HUES6 (cell line): Measurements from ENCODE around the gene TFEB.

ENCODE experiments used
- H3K27ac ChIP-seq: 2 replicates; pipeline ENCODE4 v1.7.0; 2013; ENCODE audit warnings: low read depth, mild to moderate bottlenecking, low read length, inconsistent platforms
- H3K27me3 ChIP-seq: 2 replicates; pipeline ENCODE4 v1.6.1; 2013; ENCODE audit warnings: low read length; ENCODE audit not compliant: control insufficient read depth, insufficient read depth
- H3K36me3 ChIP-seq: 2 replicates; pipeline ENCODE4 v1.6.1; 2013; ENCODE audit warnings: low read length; ENCODE audit not compliant: control insufficient read depth, insufficient read depth
- H3K4me1 ChIP-seq: 2 replicates; pipeline ENCODE4 v1.6.1; 2013; ENCODE audit warnings: low read length; ENCODE audit not compliant: control insufficient read depth, insufficient read depth
- H3K4me3 ChIP-seq: 2 replicates; pipeline ENCODE4 v1.5.1; 2013; ENCODE audit warnings: low read depth, low read length
- H3K9ac ChIP-seq: one replicate; pipeline ENCODE4 v1.6.1; 2013; ENCODE audit warnings: mild to moderate bottlenecking, low read length
- H3K9me3 ChIP-seq: 2 replicates; pipeline ENCODE4 v1.6.1; 2013; ENCODE audit warnings: low read depth, low read length; ENCODE audit not compliant: control insufficient read depth, insufficient read depth

TFEB gene

DNA sequence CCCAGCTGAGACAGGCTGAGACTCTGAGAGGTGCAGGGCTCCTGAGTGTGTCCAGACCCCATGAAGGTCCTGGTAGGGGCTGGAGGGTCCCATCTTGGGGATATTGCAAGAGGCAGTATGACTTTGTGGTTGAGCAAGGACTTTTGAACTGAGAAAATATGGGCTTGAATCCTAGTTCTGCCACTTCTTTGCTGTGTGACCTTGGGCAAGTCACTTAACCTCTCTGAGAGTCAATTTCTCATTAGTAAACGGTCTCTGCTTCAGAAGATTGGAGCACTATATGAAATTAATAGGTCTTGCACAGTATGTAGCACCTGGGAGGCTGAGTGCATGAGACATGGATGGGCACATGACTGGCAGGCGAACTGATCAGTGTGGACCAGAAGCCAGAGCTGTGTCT is 42.7 kb downstream of the TFEB start:
- no peaks in the 10 kb centered on the region for H3K36me3 ChIP-seq

GRCh38 chr6:41692080-41692675 is 43.2 kb downstream of the TFEB start:
- Histone ChIP-seq H3K4me3 (no peak overlapping the region), H3K27ac (no peak overlapping the region), H3K27me3 (no peaks in the 10 kb centered on the region), H3K4me1 (peaks cover 17% of the 10 kb centered on the region), H3K9ac (no peak overlapping the region), H3K9me3 (no peaks in the 10 kb centered on the region), H3K36me3 (no peaks in the 10 kb centered on the region)

More for the DNA sequence above, 42.7 kb downstream of the TFEB start:
- Histone ChIP-seq H3K27ac (no peak overlapping the region), H3K9me3 (no peaks in the 10 kb centered on the region), H3K4me1 (peaks cover 12% of the 10 kb centered on the region), H3K9ac (no peak overlapping the region), H3K4me3 (no peak overlapping the region), H3K27me3 (no peaks in the 10 kb centered on the region)

DNA sequence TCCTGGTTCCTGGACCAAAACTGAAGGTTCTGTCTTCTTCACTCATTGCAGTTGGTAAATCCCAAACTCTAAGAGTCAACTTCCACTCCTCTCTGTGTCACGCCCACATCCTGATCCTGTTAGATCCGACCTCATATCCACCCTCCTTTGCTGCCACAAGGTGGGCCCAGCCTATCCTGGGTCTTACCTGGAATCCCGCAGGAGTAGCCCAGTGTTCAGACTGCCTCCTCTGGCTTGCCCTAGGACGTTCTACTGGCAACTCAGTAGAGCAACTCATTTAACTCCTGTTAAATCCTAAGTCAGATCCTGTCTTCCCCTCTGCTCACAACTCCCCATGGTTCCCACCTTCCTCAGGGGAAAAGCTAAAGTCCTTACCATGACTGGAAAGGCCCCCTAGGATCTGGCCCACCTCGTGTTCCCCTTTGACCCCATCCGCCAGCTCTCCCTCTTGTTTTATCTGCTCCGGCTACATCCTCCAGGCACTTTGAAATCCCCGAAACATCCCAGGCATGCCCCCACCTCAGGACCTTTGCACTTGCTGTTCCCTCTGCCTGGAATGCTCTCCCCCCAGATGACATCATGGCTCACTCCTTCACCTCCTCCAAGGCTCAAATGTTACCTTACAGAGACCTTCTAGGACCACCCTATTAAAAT is 43.9 kb downstream of the TFEB start:
- Histone ChIP-seq H3K9ac (no peak overlapping the region), H3K27ac (no peak overlapping the region)

GRCh38 chr6:41690541-41691330 is 44.7 kb downstream of the TFEB start:
- Histone ChIP-seq H3K4me3 (no peak overlapping the region), H3K27me3 (0 out of 2 replicates have a peak, but pooled peaks cover 2% of the 10 kb centered on the region), H3K9me3 (no peaks in the 10 kb centered on the region), H3K36me3 (no peaks in the 10 kb centered on the region), H3K9ac (no peak overlapping the region), H3K27ac (no peak overlapping the region), H3K4me1 (peaks cover 20% of the 10 kb centered on the region)

More for the DNA sequence above, 43.9 kb downstream of the TFEB start:
- no peaks in the 10 kb centered on the region for H3K9me3 ChIP-seq
- H3K36me3 ChIP-seq: no peaks in the 10 kb centered on the region
- no peaks in the 10 kb centered on the region for H3K27me3 ChIP-seq
- no peak overlapping the region for H3K4me3 ChIP-seq
- peaks cover 20% of the 10 kb centered on the region for H3K4me1 ChIP-seq

DNA sequence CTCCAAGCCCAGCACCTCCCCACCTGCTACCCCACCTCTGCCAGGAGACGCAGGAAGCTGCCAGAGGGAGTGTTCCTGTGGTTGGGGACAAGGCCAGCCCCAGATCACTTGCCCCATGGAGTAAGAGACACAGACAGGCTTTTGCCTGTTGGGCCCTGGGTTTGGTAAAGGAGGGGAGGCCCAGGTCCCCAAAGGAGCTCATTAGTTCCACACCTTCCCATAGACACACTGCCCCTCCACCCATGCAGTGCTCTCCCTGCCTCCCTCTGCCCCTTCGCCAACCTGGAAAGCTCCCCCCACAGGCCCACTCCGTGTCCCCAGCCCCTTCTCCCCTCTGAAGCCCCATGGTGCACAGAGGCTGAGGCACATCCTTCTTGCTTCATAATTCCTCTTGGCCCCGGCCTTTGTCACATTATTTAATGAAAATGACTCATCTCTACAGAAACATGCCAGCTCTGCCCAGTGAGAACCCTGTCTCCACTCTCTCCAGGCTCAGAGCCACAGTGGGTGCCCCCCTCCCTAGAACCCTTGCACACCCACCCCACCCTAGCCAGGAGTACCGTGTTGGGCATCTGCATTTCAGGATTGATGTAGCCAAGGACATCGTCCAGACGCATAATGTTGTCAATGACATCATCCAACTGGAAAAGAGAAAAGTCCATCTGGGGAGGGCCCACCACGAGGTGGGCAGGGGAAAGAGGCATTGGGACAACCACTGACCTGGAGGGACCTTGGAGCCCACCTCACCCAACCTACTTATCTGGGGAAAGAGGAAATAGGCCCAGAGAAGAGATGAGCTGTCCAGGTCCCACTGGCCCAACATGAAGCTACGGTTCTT is 46.0 kb downstream of the TFEB start:
- no peak overlapping the region for H3K27ac ChIP-seq
- no peak overlapping the region for H3K9ac ChIP-seq
- no peak overlapping the region for H3K4me3 ChIP-seq
- H3K4me1 ChIP-seq: peaks cover 20% of the 10 kb centered on the region
- no peaks in the 10 kb centered on the region for H3K36me3 ChIP-seq
- peaks cover 7% of the 10 kb centered on the region; the same call in 1 of the 2 replicates for H3K27me3 ChIP-seq
- no peaks in the 10 kb centered on the region for H3K9me3 ChIP-seq

- Histone ChIP-seq H3K36me3 (no peaks in the 10 kb centered on the region), H3K4me3 (no peak overlapping the region), H3K27me3 (peaks cover 7% of the 10 kb centered on the region; the same call in 1 of the 2 replicates), H3K27ac (no peak overlapping the region), H3K9me3 (no peaks in the 10 kb centered on the region), H3K4me1 (peaks cover 26% of the 10 kb centered on the region), H3K9ac (no peak overlapping the region)
Observed at GRCh38 chr6:41688256-41688965, 47.0 kb downstream of the TFEB start.

DNA sequence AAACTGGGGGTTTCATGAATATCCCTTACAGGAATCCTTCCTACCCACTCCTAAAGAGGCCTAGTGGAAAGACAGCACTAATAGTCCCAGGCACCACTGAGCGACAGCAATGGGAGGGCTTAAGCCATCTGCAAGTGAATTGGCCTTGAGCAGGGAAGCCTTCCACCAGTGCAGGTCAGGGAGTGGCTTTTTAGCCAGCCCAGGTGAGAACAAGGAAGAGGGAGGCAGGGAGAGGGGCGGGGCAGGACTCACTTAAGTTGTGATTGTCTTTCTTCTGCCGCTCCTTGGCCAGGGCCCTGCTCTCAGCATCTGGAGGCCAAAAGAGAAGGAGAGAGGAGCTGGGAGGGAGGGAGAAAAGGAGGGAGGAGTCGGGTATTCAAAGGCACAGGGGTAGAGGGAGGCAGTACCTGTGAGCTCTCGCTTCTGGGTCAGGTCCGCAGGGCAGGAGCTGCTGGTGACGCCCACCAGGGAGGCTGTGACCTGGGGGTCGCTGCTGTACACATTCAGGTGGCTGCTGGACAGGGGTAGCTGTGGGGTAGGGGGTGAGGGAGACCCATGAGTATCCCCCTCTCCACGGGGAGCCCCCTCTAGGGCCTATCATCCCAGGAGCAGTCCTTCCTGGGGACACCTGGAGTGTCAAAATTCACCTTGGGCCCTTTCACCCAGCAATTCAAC is 47.8 kb downstream of the TFEB start:
- no peaks in the 10 kb centered on the region for H3K36me3 ChIP-seq

DNA sequence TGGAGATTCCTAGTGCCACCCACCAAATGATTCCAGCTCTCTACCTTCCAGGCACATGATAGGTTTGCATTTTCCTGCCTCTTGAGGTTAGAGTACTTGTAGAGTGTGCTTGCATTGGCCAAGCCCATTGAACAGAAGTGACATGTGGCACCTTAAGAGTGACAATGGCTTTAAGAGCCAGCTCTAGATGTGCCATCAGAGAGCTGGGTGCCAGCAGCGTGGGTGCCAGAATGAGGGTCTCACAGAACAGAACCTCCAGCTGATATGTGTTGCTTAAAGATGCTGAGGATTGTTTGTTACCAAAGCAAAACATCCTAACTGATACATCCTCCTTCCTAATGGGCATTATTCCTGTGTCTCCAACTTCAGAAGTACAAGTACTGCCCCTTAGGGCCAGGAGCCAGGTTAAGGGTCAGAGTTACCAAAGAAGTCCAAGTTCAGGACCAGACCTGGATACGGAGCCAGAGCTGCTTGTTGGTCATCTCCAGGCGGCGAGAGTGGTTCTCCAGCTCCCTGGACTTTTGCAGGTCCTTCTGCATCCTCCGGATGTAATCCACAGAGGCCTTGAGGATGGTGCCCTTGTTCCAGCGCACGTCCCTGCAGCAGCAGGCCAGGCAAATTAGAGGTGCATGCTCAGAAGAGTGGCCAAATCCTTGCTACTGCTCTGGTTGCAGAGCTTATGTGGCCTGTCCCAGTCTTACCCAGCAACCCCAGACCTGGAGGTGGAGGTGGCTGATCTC is 49.6 kb downstream of the TFEB start:
- no peak overlapping the region for H3K4me3 ChIP-seq
- no peaks in the 10 kb centered on the region for H3K9me3 ChIP-seq
- no peak overlapping the region for H3K9ac ChIP-seq
- H3K27me3 ChIP-seq: peaks cover 7% of the 10 kb centered on the region; the same call in 1 of the 2 replicates
- H3K36me3 ChIP-seq: no peaks in the 10 kb centered on the region
- no peak overlapping the region for H3K27ac ChIP-seq
- H3K4me1 ChIP-seq: peaks cover 38% of the 10 kb centered on the region

More for the DNA sequence above, 47.8 kb downstream of the TFEB start:
- no peak overlapping the region for H3K4me3 ChIP-seq
- no peak overlapping the region for H3K9ac ChIP-seq
- no peak overlapping the region for H3K27ac ChIP-seq
- H3K27me3 ChIP-seq: peaks cover 7% of the 10 kb centered on the region; the same call in 1 of the 2 replicates
- no peaks in the 10 kb centered on the region for H3K9me3 ChIP-seq
- H3K4me1 ChIP-seq: peaks cover 33% of the 10 kb centered on the region

GRCh38 chr6:41684311-41685180 is 50.9 kb downstream of the TFEB start:
- peaks cover 45% of the 10 kb centered on the region for H3K4me1 ChIP-seq
- H3K27ac ChIP-seq: no peak overlapping the region
- H3K4me3 ChIP-seq: no peak overlapping the region
- H3K36me3 ChIP-seq: no peaks in the 10 kb centered on the region
- no peak overlapping the region for H3K9ac ChIP-seq
- peaks cover 7% of the 10 kb centered on the region; the same call in 1 of the 2 replicates for H3K27me3 ChIP-seq
- H3K9me3 ChIP-seq: no peaks in the 10 kb centered on the region
